GM12875 (cell line): ENCODE data around the gene BYSL.
"Not testable (repeated sequence)": the region's sequence is repeated elsewhere in the genome, so short reads cannot be mapped to it uniquely, and the experiment has no call there.

Experiments
- H3K4me3 ChIP-seq: one replicate; pipeline ENCODE4 v1.5.1; 2011; ENCODE audit warnings: low read depth, low read length, control low read depth
- TF ChIP-seq, protein P1 (sequence below): IDR thresholded peaks from 2 replicates; pipeline ENCODE4 v1.5.1; 2011; ENCODE audit warnings: low read depth, mild to moderate bottlenecking, control low read depth, inconsistent platforms, low read length, moderate library complexity, borderline replicate concordance; ENCODE audit not compliant: insufficient read depth

The BYSL gene

DNA sequence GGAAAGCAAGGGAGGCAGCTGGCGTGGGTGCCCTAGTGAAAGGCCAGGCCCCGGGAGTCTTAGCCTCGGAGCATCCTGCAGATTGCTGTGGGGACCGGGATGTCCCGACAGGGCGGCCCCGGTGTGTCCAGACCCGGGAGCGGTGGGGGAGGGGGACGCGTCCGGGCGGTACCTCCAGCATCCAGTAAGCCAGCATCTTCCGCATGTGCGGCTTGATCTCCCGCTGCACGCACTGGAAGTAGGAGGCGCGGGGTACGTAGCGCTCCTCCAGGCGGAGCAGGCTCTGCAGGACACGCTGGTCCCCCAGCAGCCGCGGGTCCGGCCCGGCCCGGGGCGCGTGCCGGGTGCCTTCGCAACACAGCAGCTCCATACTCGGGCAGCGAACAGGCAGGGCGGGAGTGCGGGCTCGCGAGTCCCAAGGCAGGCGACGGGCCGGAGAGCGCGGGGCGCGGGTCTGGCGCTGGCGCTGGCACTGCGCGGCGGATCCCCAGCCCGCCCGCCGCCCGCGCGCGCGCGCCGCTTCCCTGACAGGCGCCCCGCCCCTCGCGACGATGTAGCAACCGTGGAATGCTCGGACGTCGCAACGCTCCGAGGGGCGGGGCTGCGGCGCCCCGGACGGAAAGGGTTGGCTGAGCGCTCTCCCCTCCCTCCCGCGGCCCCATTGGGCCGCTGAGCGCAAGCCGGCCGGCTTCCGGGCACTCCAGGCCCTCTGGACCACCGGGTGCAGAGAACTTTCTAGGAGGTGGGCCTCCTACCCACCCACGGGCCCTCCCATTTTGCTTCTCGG lies 20.2 kb downstream of the BYSL start, which contains the start of gene CCND3:
TSS of gene CCND3 (minus strand) at position 529 of the 787 bp plus-strand sequence. CDS start at position 370, 159 bp downstream.
- TF ChIP-seq, protein P1, sequence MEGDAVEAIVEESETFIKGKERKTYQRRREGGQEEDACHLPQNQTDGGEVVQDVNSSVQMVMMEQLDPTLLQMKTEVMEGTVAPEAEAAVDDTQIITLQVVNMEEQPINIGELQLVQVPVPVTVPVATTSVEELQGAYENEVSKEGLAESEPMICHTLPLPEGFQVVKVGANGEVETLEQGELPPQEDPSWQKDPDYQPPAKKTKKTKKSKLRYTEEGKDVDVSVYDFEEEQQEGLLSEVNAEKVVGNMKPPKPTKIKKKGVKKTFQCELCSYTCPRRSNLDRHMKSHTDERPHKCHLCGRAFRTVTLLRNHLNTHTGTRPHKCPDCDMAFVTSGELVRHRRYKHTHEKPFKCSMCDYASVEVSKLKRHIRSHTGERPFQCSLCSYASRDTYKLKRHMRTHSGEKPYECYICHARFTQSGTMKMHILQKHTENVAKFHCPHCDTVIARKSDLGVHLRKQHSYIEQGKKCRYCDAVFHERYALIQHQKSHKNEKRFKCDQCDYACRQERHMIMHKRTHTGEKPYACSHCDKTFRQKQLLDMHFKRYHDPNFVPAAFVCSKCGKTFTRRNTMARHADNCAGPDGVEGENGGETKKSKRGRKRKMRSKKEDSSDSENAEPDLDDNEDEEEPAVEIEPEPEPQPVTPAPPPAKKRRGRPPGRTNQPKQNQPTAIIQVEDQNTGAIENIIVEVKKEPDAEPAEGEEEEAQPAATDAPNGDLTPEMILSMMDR: no peak
- peak within 1 kb of the TSS; percentile 87 for H3K4me3 ChIP-seq

DNA sequence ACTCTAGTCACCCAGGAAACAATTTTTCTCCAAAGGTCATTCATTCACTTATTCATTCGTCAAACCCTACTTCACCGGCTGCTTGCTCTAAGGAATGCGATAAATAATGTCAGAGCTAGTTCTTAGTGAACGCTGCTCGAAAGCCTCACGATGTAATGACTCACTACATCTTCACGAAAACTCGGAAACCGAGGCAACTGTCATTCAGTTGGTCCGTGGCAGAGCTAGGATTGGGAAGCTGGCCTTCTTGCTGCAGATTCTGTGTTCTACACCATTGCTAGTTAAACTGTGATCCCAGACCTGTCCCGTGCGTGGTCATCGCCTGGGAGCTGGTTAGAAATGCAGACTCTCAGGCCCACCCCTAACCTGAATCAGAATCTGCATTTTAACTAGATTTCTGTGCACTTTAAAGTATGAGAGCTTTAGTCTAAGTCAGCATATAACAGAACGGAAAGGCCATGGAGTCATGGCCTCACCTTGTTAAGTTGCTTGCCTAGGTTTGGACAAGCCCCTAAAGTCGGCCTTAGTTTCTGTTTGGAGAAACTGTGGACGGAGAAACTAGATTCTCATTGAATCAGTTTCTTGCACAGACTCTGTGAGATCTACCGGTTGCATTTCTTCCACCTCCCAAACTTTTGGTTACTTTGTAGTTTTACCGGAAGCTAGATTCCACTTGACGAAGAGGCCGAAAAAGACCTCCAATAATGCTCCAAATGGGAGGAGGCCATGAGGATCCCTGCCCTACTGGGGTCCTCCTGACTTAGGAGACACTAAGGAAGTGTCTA lies 21.0 kb downstream of the BYSL start:
- TF ChIP-seq, protein P1: no peak
- H3K4me3 ChIP-seq: peak overlapping the region; percentile 87

- H3K4me3 ChIP-seq: not testable (repeated sequence)
Measured at GRCh38 chr6:41942882-41943281, 21.6 kb downstream of the BYSL start.

DNA sequence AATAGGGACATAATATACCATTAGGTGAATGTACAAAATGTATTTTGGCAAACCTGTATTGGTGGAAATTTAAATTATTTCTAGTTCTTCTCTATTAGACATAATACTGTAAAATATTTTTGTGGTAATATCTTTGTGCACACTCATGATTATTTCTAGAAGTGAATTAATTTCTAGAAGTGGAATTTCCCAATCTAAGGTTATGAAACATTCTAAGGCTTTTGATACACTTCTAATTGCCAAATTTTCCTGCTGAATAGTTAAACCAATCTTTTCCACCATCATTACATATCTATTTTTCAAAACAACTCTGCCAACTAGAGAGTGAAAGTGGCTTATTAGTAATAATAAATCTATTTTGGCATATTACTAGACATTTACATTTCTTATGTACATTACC lies 22.2 kb downstream of the BYSL start:
- TF ChIP-seq, protein P1: no peak
- H3K4me3 ChIP-seq: no peak overlapping the region

DNA sequence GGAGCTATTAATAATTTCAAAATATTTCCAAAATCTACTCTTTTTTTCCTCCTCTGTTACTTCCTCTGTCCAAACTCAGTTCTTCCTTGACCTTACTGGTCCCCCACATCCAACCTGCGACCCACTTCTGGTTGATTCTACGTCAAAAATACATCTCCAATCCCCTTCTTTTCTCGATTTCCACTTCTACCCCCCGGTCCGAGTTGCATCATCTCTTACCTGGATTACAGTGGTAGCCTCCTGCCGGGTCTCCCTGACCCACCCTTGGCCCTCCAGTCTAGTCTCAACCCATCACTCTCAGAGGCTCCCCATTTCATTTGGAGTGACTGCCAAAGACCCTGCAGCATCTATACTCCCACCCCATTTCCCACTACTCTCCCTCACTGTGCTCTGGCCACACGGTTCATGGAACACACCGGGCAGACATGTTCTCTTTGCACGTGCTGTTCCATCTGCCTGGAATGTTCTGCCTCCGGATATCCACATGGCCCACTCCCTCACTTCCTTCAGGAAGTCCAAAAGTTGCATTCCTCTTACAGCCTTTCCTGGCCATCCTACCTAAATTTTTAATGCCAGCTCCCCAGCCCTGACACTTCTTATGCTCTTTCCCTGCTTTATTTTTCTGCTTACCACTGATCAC lies 26.4 kb downstream of the BYSL start:
- TF ChIP-seq, protein P1: no peak
- no peak overlapping the region for H3K4me3 ChIP-seq

DNA sequence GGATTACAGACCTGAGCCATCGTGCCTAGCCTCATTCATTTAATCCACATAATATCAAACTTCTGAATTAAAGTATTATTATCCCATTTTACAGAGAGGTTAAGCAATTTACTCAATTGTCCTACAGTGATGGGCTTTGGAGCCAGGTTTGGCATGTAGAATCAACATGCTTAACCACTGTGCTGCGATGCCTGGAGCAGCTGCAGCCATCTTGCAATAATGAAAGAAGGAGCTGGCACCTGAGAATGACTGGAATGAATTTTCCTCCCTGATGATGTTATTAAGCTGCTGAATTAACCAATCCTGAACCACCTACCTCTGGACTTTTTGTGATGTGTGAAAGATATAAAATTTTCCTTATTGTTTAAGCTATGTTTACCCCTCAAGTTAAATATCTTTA lies 33.4 kb downstream of the BYSL start:
- TF ChIP-seq, protein P1: no peak

DNA sequence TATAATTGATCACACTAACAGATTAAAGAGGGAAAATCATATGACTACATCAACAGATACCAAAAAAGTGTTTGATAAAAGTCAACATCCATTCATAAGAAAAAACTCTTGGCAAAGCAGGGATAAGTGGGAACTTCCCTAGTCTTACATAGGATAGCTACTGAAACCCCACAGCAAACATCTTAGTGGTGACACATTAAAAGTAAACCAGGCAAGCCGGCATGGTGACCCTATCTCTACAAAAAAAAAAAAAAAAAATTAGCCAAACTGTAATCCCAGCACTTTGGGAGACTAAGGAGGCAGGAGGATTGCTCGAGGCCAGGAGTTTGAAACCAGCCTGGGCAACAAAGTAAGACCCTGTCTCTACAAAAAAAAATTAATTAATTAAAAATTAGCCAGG lies 34.1 kb downstream of the BYSL start:
- TF ChIP-seq, protein P1: no peak
- no peak overlapping the region for H3K4me3 ChIP-seq

More for the DNA sequence above, 33.4 kb downstream of the BYSL start:
- no peak overlapping the region for H3K4me3 ChIP-seq
